DMS114 treated with DMSO at 0.1 percent for 48 hours (cell line): ENCODE measurements around the gene TMBIM1.
"Not testable (repeated sequence)": the region's sequence is repeated elsewhere in the genome, so short reads cannot be mapped to it uniquely, and the experiment has no call there.

Experiments used
- DNase-seq: peaks from one replicate; lab custom pipeline; 2025; ENCODE audit not compliant: unreplicated experiment; lab: John Stamatoyannopoulos, UW

TMBIM1 gene

DNA sequence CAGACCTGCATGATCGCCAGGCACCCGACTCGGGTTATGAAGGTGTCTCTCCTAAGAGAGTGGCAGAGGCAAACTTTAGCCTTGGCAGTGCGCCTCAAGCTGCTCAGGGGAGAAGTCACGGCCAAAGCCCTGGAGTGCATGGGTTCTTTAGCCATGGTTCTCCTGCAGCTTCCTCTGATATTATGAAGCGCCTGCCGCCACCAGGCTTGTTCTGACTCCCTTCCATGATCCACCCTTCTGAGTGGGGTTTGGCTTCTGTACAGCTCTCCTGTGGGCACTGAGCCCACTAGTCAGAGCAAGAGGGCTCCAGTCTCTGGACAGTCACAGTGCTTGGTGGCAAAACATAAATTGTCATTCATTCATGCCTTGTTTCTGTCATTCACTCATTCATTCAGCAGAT is 25.9 kb upstream of the TMBIM1 start:
- DNase-seq = no peak

DNA sequence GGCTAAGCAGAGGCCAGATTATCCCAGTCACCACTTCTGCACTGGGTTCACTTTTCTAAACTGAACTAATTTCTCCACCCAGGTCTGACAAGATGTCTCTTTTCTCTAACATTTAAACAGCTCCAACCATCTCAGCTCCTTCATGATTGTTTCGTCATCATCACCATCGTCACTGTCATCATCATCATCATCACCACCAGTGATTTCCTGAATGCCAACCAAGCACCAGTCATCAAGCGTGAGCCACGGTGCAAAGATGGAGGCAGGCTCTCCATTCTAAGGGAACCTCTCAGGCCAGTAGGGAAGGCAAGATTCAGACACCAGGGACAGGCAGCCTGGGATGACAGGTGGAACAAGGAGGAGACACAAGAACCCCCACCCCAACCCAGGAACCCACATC is 25.5 kb upstream of the TMBIM1 start:
- DNase-seq = no peak

DNA sequence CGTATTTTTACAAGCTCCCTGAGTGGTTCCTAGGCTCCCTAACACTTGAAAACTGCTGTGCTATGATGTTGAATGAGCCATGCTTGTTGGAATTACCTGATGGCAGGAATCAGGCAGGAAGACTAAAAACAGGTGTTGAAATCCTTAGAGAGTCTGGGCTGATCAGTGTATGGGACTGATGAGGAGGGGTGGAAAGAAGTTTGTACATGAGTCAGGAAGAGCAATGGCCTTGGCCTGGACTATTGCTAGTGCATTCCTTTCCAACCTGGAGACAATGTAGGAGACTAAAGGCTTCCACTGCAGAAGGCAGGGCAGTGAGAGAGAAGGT is 25.0 kb upstream of the TMBIM1 start:
- no peak for DNase-seq

DNA sequence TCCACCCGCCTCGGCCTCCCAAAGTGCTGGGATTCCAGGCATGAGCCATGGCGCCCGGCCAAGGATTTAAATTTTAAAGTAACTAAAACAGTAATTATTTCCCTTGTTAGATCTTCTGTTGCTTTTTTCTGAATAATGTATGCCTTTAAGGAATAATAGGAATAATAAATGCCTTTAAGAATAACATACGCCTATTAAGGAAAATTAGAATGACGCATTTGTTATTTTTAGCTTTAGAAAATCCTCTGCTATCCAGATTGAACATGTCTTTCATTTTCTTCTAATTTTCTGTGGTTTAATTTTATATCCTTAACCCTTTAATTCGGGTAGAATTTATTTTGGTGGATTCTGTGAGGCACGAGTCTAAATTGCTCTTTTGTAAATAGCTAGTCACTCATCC is 23.1 kb upstream of the TMBIM1 start:
- no peak for DNase-seq

DNA sequence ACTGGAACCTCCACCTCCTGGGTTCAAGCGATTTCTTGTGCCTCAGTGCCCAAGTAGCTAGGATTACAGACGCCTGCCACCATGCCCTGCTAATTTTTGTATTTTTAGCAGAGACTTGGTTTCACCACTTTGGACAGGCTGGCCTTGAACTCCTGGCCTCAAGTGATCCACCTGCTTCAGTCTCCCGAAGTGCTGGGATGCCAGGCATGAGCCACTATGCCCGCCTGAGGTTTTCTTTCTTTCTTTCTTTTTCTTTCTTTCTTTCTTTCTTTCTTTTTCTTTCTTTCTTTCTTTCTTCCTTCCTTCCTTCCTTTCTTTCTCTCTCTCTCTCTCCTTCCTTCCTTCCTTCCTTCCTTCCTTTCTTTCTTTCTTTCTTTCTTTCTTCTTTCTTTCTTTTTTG is 22.5 kb upstream of the TMBIM1 start:
- not testable (repeated sequence) for DNase-seq

DNA sequence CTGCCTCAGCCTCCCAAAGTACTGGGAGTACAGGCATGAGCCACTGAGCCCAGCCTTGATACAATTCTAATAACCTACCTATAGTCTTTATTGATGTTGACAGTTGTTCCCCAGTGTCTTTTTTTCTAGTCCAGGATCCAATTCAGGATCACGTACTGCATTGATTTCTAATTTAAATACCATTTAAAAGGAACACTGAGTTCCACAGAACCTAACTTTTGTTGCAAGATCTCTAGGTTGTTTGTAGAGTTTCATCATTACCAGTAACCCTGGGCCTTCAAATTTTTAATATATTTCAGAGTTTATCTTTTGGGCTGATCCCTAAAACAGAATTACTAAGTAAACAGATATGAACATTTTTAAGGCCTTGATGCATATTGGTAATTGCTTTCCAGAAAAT is 21.1 kb upstream of the TMBIM1 start:
- no peak for DNase-seq

DNA sequence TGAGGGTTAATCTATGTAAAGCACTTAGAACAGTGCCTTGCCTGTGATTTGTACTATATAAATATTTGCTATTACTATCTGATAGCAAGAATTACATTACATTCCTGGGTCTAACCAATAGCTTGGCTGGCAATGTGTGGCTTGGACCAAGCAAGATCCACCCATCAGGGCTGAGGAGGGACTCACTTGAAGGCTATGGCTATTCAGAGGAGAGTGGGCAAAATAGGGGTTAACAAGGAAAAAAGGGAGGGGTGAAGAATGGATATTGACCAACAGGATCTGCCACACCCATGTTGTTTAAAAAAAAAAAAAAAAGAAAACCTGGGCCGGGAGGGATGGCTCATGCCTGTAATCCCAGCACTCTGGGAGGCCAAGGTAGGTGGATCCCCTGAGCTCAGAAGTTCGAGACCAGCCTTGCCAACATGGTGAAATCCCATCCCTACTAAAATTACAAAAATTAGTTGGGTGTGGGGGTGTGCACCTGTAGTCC is 20.0 kb upstream of the TMBIM1 start:
- no peak for DNase-seq

DNA sequence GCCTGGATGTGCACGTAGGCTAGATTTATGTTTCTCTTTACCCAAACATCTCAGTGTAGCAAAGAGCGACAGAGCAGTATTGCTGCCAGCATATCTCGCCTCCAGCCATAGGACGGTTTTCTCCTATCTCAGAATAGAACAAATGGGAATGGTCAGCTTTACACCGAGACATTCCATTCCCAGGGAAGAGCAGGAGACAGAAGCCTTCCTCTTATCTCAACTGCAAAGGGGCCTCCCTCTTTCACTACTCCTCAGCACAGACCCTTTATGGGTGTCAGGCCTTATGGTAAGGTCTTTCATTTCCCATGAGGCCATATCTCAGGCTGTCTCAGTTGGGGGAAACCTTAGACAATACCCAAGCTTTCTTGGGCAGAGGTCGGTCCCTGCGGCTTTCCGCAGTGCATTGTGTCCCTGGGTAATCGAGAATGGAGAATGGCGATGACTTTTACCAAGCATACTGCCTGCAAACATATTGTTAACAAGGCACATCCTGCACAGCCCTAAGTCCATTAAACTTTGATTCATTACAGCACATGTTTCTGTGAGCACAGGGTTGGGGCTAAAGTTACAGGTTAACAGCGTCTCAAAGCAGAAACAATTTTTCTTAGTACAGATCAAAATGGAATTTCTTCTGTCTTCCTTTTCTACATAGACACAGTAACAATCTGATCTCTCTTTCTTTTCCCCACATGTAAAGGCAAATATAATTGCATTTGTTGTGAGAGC is 19.4 kb upstream of the TMBIM1 start:
- DNase-seq = not testable (repeated sequence)

DNA sequence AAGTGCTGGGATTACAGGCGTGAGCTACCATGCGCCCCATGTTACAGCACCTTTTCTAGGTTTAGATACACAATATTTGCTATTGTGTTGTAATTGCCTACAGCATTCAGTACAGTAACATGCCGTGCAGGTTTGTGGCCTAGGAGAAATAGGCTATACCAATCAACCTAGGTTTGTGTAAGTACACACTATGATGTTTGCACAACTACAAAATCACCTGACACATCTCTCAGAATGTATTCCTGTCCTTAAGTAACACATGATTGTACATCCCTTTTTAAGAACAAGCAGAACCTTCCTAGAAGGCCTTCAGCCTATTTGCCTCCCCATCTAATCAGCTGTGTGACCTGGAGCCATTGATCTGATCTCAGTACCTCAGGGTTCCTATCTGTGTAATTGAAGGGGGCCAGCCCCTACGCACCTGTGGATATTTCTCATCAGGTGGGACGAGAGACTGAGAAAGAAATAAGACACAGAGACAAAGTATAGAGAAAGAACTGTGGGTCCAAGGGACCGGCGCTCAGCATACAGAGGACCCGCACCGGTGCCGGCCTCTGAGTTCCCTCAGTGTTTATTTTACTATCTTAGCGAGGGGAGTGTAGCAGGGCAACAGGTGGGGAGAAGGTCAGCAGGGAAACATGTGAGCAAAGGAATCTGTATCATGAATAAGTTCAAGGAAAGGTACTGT is 18.7 kb upstream of the TMBIM1 start:
- no peak for DNase-seq

DNA sequence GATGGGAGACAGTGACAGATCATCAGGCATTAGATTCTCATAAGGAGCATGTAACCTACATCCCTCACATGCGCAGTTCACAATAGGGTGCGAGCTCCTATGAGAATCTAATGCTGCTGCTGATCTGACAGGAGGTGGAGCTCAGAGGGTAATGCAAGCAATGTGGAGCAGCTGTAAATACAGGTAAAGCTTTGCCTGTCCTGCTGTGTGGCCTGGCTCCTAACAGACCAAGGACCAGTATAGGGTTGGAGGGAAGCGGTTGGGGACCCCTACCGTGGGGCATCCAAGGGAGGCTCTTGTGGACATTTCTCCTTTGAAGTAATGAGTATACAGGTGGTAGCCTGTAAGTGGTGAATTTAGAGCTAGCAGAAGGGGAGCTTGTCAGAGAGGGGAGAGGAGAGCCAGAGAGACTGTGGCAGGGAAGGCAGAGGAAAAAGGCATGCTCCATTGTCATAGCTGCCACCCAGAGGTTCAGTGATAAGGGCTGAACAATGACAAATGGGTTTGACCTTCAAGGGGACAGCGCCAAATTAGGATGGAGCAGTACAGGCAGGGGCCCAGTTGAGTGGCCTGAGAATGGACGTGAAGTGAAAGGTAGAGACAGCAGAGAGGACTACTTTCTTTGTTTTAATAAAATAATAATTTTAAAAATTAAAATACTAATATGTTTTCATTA is 15.2 kb upstream of the TMBIM1 start:
- no peak for DNase-seq

DNA sequence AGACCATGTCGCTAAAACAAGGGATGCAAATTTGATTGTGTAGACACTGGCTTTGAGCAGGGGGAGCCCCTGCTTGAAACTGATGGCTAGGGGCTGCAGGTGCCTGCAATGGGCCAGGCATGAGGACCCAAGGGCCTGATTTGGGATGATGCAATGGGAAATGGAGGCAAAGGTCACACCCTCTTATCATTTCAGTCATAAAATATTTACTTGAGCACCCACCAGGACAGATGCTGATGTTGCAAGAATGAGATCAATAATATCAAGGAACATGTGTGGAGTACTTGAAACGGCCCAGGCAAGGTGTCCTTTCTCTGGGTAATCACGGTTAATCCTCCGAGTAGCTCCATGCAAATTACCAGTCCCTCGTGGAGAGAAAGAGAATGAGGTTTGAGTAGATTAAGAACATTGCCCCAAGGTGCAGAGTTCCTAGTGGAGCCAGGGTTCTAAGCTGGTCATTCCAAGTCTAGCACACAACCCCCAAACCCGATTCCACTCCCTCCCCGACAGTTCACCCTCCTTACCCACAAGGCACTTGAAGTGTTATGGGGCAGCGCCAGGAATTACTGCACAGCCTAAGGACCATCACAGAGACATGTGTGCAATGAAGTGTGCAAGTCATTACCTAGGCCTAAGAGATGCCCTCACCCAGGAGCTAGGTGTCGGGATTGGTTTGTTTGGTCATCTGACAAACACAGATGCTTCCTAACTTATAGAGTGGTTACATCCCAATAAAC is 14.0 kb upstream of the TMBIM1 start:
- DNase-seq = no peak

DNA sequence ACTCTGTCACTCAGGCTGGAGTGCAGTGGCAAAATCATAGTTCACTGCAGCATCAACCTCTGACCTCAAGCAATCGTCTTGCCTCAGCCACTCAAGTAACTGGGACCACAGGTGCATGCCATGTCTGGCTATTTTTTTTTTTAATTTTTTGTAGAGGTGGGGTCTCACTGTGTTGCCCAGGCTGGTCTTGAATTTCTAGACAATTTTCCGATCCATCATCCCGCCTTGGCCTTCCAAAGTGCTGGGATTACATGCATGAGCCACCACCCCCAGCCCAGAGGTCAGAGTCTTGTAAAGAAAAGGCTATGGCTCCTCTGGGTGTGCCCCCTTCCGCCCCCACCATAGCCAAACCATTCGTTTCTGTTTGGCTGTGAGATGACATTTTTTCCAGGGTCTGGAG is 13.1 kb upstream of the TMBIM1 start:
- DNase-seq = no peak

DNA sequence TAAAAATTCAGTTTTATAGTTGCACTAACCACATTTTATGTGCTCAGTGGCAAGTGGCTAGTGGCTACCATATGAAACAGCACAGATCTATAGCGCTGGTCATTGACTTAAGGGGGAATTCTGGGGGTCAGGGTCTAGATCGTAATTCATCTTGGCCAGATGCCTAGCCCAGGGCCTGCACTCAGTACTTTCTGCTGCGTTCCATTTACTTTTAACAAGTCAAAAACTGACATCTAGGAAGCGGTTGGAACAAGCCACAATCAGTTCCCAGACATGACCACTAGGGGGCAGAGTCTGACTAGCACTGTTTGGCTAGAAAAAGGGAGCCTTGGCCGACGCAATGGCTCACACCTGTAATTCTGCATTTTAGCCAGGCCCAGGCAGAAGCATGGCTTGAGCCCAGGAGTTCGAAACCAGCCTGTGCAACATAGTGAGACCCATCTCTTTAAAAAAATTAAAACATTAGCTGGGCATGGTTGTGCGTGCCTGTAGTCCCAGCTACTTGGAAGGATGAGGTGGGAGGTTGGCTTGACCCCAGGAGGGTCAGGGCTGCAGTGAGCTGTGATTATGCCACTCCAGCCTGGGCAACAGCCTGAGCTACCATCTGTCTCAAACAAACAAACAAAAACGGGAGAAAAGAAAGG is 9.0 kb upstream of the TMBIM1 start:
- DNase-seq = peak; percentile 55

DNA sequence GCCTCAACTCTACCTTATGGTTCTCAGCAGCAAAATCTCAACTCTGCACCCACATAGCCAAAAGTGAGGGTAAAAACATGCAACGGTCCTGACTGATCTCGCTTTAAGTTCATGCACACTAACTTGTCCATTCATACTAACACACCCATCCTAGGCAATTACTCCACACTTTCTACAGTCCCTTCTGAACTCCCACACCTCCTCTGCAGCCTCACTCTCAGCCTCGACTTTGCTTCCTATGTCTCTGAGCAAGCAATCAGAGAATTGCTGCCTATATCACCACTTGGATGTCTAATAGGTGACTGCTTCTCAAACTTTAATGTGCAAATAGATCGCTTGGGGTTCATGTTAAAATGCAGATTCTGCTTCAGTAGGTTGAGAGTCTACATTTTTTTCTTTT is 7.8 kb upstream of the TMBIM1 start:
- no peak for DNase-seq

DNA sequence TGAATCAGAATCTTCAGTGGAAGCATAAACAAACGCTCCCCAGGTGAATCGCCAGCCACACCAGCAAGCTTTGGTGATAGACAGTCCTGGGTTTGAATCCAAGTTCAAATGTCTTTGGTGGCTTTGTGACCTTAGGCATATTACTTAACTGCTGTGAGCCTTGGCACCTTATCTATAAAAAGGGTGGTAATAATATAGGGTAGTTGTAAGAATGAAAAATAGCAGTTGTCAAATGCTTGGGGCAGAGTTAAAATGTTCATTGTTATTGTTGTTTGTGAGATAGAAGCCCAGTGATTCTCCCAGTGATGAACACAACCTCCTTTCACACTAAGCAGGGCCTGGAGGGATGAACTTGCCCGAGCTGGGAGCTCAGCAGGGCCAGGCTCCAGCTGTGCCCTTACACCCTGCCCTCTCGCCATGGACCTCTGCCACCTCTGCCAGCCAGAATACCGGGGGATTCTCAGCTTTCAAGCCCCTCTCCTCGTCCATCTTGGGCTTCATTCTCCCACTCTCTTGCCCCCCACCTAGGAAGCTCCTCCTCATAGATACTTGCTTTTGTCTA is 6.1 kb upstream of the TMBIM1 start:
- DNase-seq = no peak

DNA sequence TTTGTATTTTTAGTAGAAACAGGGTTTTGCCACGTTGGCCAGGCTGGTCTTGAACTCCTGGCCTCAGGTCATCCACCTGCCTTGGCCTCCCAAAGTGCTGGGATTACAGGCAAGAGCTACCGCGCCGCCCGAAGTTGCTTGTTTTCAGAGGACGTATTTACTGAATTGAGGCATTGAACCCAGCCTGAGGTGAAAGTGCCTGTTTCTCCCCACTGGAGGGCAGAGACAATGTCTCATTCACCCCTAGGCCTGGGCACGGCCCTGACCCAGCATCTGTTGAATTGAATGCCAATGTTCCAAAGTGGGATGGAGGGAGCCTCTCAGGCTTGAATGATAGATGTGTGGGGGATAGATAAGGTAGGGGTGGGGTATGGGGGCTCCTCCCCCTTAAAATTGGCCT is 4.5 kb upstream of the TMBIM1 start:
- no peak for DNase-seq

DNA sequence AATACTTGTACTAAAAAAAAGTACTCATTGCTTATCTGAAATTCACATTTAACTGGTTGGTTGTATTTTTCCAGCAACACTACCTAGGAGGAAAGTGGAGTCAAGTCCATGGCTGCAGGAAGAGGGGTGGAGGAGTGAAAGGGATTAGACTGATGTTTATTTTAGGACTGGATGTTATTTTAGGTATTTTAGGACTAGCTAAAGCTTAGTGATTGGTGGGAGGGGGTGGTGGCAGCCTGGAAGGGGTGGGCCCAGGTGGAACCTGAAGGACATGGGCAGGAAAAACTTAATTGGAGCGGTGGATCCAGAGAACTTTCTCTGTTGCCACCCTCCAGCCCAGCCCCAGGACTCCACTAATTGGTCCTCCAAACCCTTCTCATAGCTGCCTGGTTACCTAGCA is 3.9 kb upstream of the TMBIM1 start:
- DNase-seq = no peak

DNA sequence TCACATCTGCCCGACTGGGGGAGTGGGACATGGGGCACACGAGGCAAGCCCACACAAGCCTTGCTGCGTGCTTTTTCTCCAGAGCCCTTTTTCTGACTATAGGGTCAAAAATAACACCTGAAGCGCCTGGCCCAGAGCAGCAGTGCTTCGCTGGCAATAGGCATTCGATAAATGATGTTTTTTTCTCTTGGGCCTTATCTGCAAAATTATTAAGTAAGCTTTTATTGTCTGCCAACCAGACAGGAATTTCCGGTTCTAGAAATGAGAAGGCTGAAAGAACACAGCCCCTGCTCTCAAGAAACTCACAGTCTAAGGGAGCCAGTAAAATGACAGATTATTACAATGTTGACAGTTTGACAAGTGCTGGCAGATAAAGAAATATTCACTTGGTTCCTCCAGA is 2.7 kb upstream of the TMBIM1 start:
- DNase-seq = no peak

DNA sequence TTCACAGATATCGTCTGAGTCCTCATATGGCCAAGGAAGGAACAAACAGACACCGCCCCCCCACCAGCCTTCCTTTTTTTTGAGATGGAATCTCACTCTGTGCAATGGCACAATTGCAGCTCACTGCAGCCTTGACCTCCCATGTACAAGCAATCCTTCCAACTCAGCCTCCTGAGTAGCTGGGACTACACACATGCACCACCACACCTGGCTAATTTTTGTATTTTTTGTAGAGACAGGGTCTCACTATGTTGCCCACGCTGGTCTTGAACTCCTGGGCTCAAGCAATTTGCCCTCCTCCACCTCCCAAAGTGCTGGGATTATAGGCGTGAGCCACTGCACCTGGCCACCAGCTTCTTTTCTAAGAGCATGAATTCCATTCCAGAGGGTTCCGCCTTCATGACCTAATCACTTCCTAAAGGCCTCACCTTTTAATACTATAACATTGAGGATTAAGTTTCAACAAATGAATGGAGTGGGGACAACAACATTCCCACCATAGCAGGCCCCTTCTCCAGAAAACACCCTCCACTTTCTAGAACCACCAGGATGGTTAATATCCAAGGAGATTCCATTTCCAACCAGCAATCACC is 2.2 kb upstream of the TMBIM1 start:
- no peak for DNase-seq

DNA sequence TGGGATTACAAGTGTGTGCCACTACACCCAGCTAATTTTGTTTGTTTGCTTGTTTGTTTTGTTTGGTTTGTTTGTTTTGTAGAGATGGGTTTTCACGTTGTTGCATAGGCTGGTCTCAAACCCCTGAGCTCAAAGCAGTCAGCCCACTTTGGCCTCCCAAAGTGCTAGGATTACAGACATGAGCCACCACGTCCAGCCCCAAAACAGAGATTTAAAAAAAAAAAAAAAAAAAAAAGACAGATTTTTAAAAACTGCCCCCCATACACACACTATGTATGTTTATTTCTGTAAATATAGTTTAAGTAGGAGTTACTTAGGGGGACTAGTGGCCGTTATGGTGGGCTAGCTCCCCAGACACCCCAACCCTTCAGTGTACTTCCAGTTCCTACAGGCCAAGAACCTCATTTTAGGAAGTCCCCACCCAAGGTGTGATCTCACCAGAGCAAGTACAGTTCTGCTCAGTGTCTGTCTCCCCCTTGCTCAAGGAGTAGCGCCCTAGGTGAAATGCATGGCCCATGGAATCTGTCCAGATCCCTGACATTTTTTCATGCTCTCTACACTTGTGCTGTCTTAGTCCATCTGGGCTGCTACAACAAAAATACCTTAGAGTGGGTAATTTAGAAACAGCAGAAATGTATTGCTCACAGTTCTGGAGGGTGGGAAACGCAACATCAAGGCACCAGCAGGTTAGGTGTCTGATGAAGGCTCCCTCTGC is 1.6 kb upstream of the TMBIM1 start:
- no peak for DNase-seq
